Measurements from ENCODE around the gene GARIN3. TPM values are rescaled to one million over a fixed set of nuclear protein-coding genes. Genes with fewer than 3 reads are reported as not detected.

Gene GARIN3
- total RNA-seq, 1 donor from 2014 or later = not detected

DNA sequence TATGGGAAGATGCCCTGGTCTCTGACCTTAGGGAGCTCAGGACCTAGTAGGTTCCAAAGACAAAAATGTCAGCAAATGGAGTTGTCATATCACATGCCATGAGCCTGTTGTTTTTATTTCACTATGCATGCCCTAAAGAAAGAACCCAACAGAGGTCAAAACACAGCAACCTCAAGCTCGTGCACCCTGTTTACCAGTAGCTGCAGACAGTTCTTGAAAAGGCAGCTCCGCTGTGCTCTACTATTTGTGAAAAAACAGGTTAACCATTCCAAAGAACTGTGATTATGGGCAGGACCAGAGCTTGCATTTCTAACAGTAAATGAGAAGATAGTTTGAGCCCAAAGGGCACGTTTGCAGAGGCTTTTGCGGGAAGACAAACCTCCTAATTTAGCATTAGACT lies 37.4 kb upstream of the GARIN3 start:
- Mint-ChIP-seq H3K9me3 (ENCODE audit: unreplicated experiment) (no peaks in the 10 kb centered on the region), H3K4me3 (ENCODE audit: unreplicated experiment) (no peak overlapping the region)

DNA sequence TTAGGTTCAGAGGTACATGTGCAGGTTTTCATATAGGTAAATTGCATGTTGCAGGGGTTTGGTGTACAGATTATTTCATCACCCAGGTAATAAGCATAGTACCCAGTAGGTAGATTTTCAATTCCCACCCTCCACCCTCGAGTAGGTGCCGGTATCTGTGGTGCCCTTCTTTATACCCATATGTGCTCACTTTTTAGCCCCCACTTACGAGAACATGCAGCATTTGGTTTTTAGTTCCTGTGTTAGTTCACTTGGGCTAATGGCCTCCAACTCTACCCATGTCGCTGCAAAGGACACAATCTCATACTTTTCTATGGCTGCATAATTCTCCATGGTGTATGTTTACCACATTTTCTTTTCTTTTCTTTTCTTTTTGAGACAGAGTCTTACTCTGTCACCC lies 35.8 kb upstream of the GARIN3 start:
- H3K27me3 Mint-ChIP-seq (ENCODE audit: unreplicated experiment) = peaks cover 42% of the 10 kb centered on the region
- no peak for DNase-seq (ENCODE audit: extremely low spot score, unreplicated experiment)

More for the DNA sequence above, 37.4 kb upstream of the GARIN3 start:
- no peak for DNase-seq (ENCODE audit: extremely low spot score, unreplicated experiment)
- H3K4me1 Mint-ChIP-seq (ENCODE audit: unreplicated experiment) = no peaks in the 10 kb centered on the region
- H3K36me3 Mint-ChIP-seq (ENCODE audit: unreplicated experiment) = no peaks in the 10 kb centered on the region
- H3K27ac Mint-ChIP-seq (ENCODE audit: unreplicated experiment) = no peak overlapping the region
- peaks cover 46% of the 10 kb centered on the region for H3K27me3 Mint-ChIP-seq (ENCODE audit: unreplicated experiment)
- no peak for TF ChIP-seq CTCF (IDR thresholded peaks at IDR 0.05)

GRCh38 chr5:157198277-157198986 lies 32.4 kb upstream of the GARIN3 start:
- Mint-ChIP-seq H3K4me1 (ENCODE audit: unreplicated experiment) (no peaks in the 10 kb centered on the region), H3K4me3 (ENCODE audit: unreplicated experiment) (no peak overlapping the region), H3K9me3 (ENCODE audit: unreplicated experiment) (no peaks in the 10 kb centered on the region), H3K27me3 (ENCODE audit: unreplicated experiment) (peaks cover 52% of the 10 kb centered on the region), H3K36me3 (ENCODE audit: unreplicated experiment) (no peaks in the 10 kb centered on the region), H3K27ac (ENCODE audit: unreplicated experiment) (no peak overlapping the region)
- TF ChIP-seq CTCF (IDR thresholded peaks at IDR 0.05) = no peak
- DNase-seq (ENCODE audit: extremely low spot score, unreplicated experiment) = no peak

More for the DNA sequence above, 35.8 kb upstream of the GARIN3 start:
- Mint-ChIP-seq H3K9me3 (ENCODE audit: unreplicated experiment) (no peaks in the 10 kb centered on the region), H3K36me3 (ENCODE audit: unreplicated experiment) (no peaks in the 10 kb centered on the region), H3K4me3 (ENCODE audit: unreplicated experiment) (no peak overlapping the region), H3K4me1 (ENCODE audit: unreplicated experiment) (no peaks in the 10 kb centered on the region), H3K27ac (ENCODE audit: unreplicated experiment) (no peak overlapping the region)
- no peak for TF ChIP-seq CTCF (IDR thresholded peaks at IDR 0.05)

DNA sequence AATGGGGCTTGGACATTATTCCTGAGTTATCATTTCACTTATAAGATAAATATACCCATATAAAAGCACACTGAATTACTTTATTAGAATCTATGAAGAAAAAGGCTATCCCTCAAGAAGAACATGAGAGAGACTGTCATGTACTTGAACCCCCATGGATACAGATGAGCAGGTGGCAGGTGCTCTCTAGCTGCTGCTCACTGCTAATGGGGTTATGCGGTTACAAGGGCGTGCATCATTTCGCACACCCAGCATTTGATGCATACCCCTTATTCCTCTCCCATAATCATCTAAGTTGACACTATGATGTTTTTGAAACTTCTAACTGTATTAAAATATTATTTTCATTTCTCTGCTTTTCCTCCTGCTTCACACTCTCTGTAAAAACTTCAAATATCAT lies 31.0 kb upstream of the GARIN3 start:
- Mint-ChIP-seq H3K4me1 (ENCODE audit: unreplicated experiment) (no peaks in the 10 kb centered on the region), H3K27me3 (ENCODE audit: unreplicated experiment) (peaks cover 54% of the 10 kb centered on the region), H3K36me3 (ENCODE audit: unreplicated experiment) (no peaks in the 10 kb centered on the region), H3K9me3 (ENCODE audit: unreplicated experiment) (no peaks in the 10 kb centered on the region), H3K4me3 (ENCODE audit: unreplicated experiment) (no peak overlapping the region), H3K27ac (ENCODE audit: unreplicated experiment) (no peak overlapping the region)
- no peak for TF ChIP-seq CTCF (IDR thresholded peaks at IDR 0.05)
- no peak for DNase-seq (ENCODE audit: extremely low spot score, unreplicated experiment)

DNA sequence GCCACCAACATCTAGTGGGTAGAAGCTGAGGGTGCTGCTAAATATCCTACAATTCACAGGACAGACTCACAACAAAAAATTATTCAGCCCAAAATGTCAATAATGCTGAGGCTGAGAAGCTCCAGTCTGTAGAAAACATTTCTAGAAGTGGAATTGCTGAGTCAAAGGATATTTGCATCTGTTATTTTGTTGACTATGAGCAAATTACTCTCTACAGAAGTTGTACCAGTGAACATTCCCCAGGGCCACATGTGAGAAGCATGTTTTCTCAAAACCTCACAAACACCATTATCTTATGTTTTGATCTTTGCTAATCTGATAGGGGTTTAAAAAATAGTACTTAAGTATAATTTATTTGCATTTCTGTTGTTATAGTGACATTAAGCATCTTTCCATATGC lies 30.0 kb upstream of the GARIN3 start:
- no peak overlapping the region for H3K27ac Mint-ChIP-seq (ENCODE audit: unreplicated experiment)
- H3K4me1 Mint-ChIP-seq (ENCODE audit: unreplicated experiment) = no peaks in the 10 kb centered on the region
- TF ChIP-seq CTCF (IDR thresholded peaks at IDR 0.05) = no peak
- H3K27me3 Mint-ChIP-seq (ENCODE audit: unreplicated experiment) = peaks cover 55% of the 10 kb centered on the region
- H3K4me3 Mint-ChIP-seq (ENCODE audit: unreplicated experiment) = no peak overlapping the region
- no peaks in the 10 kb centered on the region for H3K9me3 Mint-ChIP-seq (ENCODE audit: unreplicated experiment)
- no peak for DNase-seq (ENCODE audit: extremely low spot score, unreplicated experiment)
- H3K36me3 Mint-ChIP-seq (ENCODE audit: unreplicated experiment) = no peaks in the 10 kb centered on the region
